GM20000 (cell line): ENCODE results near the gene EPHA8.

Experiments
- DNase-seq: peaks from one replicate; pipeline ENCODE4 v3.0.0; 2012; ENCODE audit warnings: low spot score
- TF ChIP-seq, protein P1 (sequence below): IDR thresholded peaks from 2 replicates; pipeline ENCODE4 v1.5.1; 2012; ENCODE audit warnings: mild to moderate bottlenecking, control low read depth; ENCODE audit errors: extremely low read depth, missing control alignments

Gene EPHA8

DNA sequence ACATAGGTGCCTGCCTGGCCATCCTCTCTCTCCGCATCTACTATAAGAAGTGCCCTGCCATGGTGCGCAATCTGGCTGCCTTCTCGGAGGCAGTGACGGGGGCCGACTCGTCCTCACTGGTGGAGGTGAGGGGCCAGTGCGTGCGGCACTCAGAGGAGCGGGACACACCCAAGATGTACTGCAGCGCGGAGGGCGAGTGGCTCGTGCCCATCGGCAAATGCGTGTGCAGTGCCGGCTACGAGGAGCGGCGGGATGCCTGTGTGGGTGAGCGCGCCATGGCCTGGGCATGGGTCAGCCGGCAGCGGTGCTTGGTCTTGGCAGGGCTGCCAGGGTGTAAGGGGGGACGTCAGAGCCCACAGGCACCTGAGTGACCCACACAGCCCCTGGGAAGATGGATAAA lies 13.3 kb downstream of the EPHA8 start:
- TF ChIP-seq, protein P1, sequence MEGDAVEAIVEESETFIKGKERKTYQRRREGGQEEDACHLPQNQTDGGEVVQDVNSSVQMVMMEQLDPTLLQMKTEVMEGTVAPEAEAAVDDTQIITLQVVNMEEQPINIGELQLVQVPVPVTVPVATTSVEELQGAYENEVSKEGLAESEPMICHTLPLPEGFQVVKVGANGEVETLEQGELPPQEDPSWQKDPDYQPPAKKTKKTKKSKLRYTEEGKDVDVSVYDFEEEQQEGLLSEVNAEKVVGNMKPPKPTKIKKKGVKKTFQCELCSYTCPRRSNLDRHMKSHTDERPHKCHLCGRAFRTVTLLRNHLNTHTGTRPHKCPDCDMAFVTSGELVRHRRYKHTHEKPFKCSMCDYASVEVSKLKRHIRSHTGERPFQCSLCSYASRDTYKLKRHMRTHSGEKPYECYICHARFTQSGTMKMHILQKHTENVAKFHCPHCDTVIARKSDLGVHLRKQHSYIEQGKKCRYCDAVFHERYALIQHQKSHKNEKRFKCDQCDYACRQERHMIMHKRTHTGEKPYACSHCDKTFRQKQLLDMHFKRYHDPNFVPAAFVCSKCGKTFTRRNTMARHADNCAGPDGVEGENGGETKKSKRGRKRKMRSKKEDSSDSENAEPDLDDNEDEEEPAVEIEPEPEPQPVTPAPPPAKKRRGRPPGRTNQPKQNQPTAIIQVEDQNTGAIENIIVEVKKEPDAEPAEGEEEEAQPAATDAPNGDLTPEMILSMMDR = no peak
- no peak for DNase-seq

DNA sequence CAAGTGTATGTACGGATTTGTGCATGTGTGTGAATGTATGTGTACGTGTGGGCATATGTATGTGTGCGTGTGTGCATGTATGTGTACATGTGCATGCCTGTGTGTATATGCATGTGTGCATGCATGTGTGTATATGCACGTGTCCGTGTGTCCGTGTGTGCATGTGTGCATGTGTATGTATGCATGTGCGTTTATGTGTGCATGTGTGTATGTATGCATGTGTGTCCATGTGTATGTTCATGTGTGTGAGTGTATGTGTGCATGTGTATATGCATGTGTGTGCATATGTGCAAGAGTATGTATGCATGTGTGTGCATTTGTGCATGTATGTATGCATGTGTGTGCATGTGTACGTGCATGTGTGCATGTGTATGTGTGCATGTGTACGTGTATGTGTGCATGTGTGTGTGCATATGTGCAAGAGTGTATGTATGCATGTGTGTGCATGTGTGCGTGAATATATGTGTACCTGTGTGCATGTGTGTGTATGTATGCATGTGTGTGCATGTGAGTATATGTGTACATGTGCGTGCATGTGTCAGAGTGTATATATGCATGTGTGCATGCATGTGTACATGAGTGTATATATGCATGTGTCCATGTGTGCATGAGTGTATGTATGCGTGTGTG lies 15.6 kb downstream of the EPHA8 start:
- no peak for DNase-seq
- TF ChIP-seq, protein P1 = no peak

DNA sequence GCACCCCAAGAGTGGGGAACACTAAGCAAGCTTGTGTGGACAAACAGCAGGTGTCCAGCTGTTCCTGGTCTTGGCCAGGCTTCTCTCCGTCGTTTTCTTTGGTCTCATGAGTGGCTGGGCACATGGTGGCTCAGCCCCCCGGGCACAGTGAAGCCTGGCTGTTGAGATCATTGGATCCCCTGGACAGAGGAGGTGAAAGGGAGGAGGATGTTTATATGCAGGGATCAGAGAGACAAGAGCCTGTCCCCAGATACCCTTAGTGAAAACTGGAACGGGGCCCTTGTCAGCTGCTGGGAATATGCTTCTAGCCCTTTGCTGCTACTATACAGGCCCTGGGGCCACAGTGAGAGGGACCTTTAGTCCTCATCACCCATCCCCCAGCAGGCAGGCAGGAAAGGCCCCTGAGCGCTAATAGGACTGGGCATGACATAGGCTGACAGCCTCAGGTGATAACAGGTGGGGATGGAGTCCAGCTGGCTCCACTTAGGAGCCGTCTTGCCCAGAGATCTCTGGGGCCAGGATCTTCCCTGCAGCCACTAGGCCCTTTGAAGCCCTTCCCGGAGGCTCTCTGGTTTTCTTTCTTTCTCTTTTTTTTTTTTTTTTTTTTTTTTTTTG lies 16.4 kb downstream of the EPHA8 start:
- TF ChIP-seq, protein P1 = no peak
- no peak for DNase-seq

DNA sequence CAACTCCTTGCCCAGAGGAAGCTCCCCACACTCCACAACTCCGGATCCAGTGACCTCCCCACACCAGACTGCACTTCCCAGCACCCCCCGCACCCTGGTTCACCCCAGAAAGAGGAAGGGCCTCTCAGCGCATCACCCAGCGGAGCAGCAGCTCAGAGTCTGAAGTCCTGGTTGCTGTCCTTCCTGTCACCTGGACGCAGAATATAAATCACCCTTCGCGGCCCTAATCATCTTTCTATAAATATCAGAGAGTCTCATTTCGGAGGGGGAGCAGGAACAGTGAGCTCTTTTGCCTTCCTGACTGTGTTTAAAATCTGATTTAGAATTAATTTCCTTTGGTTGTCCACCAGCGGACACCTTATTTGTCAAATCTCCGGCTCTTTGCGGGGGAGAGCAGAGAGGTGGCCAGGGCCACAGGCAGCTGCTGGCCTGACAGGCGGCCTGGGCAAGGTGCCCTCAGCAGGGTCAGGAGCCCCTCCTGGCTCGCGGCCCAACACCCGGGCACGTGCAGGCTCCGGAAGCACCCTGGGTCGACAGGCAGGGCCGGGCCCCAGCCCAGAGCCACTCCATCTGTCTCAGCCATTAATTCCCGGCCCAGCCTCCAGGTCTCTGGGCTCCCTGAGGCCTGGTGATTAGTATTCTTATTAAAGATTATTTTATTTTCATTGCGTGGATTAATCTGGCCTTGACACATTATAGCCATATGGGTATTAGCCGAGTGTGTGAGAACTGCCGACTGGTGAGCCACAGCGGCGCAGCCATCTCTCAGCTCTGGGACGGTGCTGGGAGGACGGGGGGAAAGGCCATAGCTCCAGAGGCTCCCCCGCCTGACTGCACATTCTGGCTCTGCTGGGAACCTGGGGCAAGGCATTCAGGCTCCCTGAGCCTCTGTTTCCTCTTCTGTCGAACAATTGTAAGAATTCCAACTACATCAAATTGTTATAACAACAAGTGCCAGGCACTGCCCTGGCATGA lies 19.7 kb downstream of the EPHA8 start:
- TF ChIP-seq, protein P1 = no peak
- no peak for DNase-seq

DNA sequence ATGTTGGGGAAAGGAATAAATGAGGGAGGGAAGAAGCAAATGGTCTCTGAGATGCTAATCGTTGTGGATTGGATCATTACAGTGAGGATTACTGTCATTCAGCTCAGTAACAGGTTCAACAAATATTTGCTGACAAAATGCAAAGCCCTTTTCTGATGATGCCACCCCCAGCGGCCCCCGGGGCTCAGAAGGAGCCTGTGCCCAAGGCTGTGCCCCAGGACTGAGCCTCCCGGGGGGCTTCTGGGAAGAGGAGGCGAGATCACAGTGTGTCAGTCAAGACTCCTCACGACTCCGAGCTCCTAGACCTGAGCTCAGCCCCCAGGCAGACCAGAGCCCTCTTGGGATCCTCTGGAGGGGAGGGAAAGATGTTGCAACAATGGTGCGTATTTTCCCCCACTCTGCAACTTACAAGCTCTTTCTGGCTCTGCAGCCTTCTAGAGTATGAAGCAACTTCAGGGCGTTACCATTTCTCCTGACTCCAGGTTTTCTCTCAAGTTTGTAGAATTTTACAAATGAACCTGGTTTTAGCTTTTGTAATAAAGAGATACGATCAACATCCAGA lies 20.8 kb downstream of the EPHA8 start:
- TF ChIP-seq, protein P1 = no peak
- no peak for DNase-seq

DNA sequence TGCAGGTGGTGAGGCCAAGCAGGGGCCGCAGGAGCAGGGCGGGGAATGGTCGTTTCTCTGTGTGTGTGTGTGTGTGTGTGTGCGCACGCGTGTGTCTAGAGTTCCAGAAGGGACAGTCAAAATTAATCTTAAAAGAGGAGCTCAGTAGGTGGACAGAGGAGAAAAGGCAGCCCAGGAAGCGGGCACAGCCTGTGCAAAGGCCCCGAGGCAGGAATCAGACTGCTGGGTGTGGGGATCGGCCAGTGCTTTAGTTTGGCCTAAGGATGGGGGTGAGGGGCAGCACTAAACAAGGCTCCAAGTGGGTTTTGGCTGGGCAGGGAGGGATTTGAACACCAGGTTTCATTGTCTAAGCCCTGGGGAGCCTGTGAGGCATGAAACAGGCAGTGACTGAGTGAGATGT lies 21.7 kb downstream of the EPHA8 start:
- TF ChIP-seq, protein P1 = no peak
- DNase-seq = no peak
